ENCODE data around the gene CEACAM7. TPM values are rescaled to one million over a fixed set of nuclear protein-coding genes. Genes with fewer than 3 reads are reported as not detected.

Gene CEACAM7
- total RNA-seq, 1 experiment from 2014 or later = not detected

- Histone ChIP-seq H3K4me1 (ENCODE audit: control insufficient read depth in 1 of 2, insufficient read depth in 2 of 2, low read length in 2 of 2) (peaks cover 0 to 7% of the 10 kb centered on the region in 2 experiments; a peak in 2 of 4 replicates), H3K79me2 (ENCODE audit: insufficient read depth, low read length) (no peaks in the 10 kb centered on the region), H3K9ac (ENCODE audit: low read length) (no peak overlapping the region), H4K20me1 (ENCODE audit: insufficient read depth) (no peaks in the 10 kb centered on the region), H3K9me2 (ENCODE audit: insufficient read depth) (no peaks in the 10 kb centered on the region), H3K4me3 (replicated peaks in 1 of 2; ENCODE audit: low read depth in 1 of 2, low read length in 2 of 2) (no peak overlapping the region), H3K27ac (ENCODE audit: low read depth, low read length) (no peak overlapping the region), H3K9me3 (ENCODE audit: control insufficient read depth in 1 of 2, insufficient read depth in 1 of 2, low read depth in 1 of 2, low read length in 2 of 2) (no peaks in the 10 kb centered on the region), H3K27me3 (ENCODE audit: insufficient read depth, low read length) (peaks cover 46% of the 10 kb centered on the region; the same call in 1 of the 2 replicates), H2AFZ (ENCODE audit: low read depth, low read length, poor library complexity, severe bottlenecking) (no peak overlapping the region), H3K36me3 (ENCODE audit: control insufficient read depth in 1 of 2, insufficient read depth in 2 of 2, low read length in 2 of 2) (no peaks in the 10 kb centered on the region), H3K4me2 (ENCODE audit: low read length) (no peak overlapping the region)
- no peak for DNase-seq (ENCODE audit: low read depth, low spot score)
- no peak for ATAC-seq
- ChIA-PET POLR2A (no interaction called here), RAD21 (ENCODE audit: low non-redundant PET in 1 of 2, low total read pairs in 2 of 2, uncharacterized antibody in 2 of 2, unreplicated experiment in 2 of 2) (no interaction called here), CTCF (interaction anchor here (0.8 to 2.2 kb wide), 7 partner anchors 9 to 103 kb away, joined by 3 to 11 read pairs (median 4); partner anchors contain the start of gene CEACAM7)
- TF ChIP-seq FOSL1 (IDR thresholded peaks at IDR 0.05; ENCODE audit: low read depth) (no peak), CEBPB (IDR thresholded peaks at IDR 0.05; ENCODE audit: low read depth) (no peak), TCF7L2 (IDR thresholded peaks at IDR 0.05; ENCODE audit: borderline replicate concordance, extremely low read depth, insufficient read depth, insufficient read length) (no peak), POLR2AphosphoS5 (IDR thresholded peaks at IDR 0.05; ENCODE audit: low read depth, low read length) (no peak), CTCF (IDR thresholded peaks at IDR 0.05 in 2 of 3, conservative IDR thresholded peaks at IDR 0.05 in 1 of 3; ENCODE audit: borderline replicate concordance in 1 of 3, insufficient read depth in 1 of 3, low read depth in 2 of 3, low read length in 2 of 3) (no peak), ELF1 (IDR thresholded peaks at IDR 0.05; ENCODE audit: borderline replicate concordance, low read depth) (no peak), ZFX (IDR thresholded peaks at IDR 0.05) (no peak), MAX (IDR thresholded peaks at IDR 0.05) (no peak), EZH2phosphoT487 (IDR thresholded peaks at IDR 0.05; ENCODE audit: borderline replicate concordance) (no peak), RAD21 (IDR thresholded peaks at IDR 0.05; ENCODE audit: low read depth) (no peak), EGR1 (IDR thresholded peaks at IDR 0.05; ENCODE audit: low read depth) (no peak), REST (IDR thresholded peaks at IDR 0.05; ENCODE audit: low read depth) (no peak), POLR2A (IDR thresholded peaks at IDR 0.05; ENCODE audit: borderline replicate concordance, extremely low read depth, insufficient read depth, insufficient read length) (no peak)
- no TSS peak for BruUV-seq (replicated peaks)
- intact Hi-C loops (cut with micrococcal nuclease) = loop anchor here (10.0 kb wide), 1 partner anchor 254 kb away; the partner anchor contains the start of gene RABAC1
Measured at GRCh38 chr19:41700381-41701195, 12.5 kb upstream of the CEACAM7 start.
